CD4-positive, alpha-beta T cell treated with Interleukin-6 for 4 hours (primary cell): Measurements from ENCODE around the gene C11orf24.
"Not testable (repeated sequence)": the region's sequence is repeated elsewhere in the genome, so short reads cannot be mapped to it uniquely, and the experiment has no call there.

Experiments used
- DNase-seq: peaks from one replicate; pipeline ENCODE4 v3.0.0-alpha.2; 2020; ENCODE audit warnings: mixed read lengths

Gene C11orf24

GRCh38 chr11:68269414-68270081 is 2.2 kb downstream of the C11orf24 start:
- no peak for DNase-seq

GRCh38 chr11:68267881-68268240 is 3.9 kb downstream of the C11orf24 start:
- DNase-seq = no peak

GRCh38 chr11:68266936-68267880 is 4.6 kb downstream of the C11orf24 start:
- DNase-seq = no peak

GRCh38 chr11:68266121-68266891 is 5.5 kb downstream of the C11orf24 start:
- DNase-seq = no peak

- DNase-seq = no peak
Measured at GRCh38 chr11:68264741-68265540, 6.8 kb downstream of the C11orf24 start.

GRCh38 chr11:68264244-68264643 is 7.5 kb downstream of the C11orf24 start:
- no peak for DNase-seq

- DNase-seq = no peak
Measured at GRCh38 chr11:68263444-68264035, 8.2 kb downstream of the C11orf24 start.

GRCh38 chr11:68262544-68262827 is 9.3 kb downstream of the C11orf24 start:
- no peak for DNase-seq

- DNase-seq = no peak
Measured at GRCh38 chr11:68261749-68262543, 9.8 kb downstream of the C11orf24 start.

- DNase-seq = no peak
Measured at GRCh38 chr11:68261006-68261405, 10.8 kb downstream of the C11orf24 start.

GRCh38 chr11:68260484-68260883 is 11.3 kb downstream of the C11orf24 start:
- no peak for DNase-seq

GRCh38 chr11:68259122-68259959 is 12.4 kb downstream of the C11orf24 start:
- no peak for DNase-seq

- no peak for DNase-seq
Measured at GRCh38 chr11:68258363-68258765, 13.4 kb downstream of the C11orf24 start.

- DNase-seq = peak; percentile 97
Measured at GRCh38 chr11:68257477-68258362, 14.1 kb downstream of the C11orf24 start.

- no peak for DNase-seq
Measured at GRCh38 chr11:68256331-68256741, 15.4 kb downstream of the C11orf24 start.

GRCh38 chr11:68255526-68255925 is 16.2 kb downstream of the C11orf24 start:
- no peak for DNase-seq

- DNase-seq = no peak
Measured at GRCh38 chr11:68254421-68254820, 17.4 kb downstream of the C11orf24 start.

- no peak for DNase-seq
Measured at GRCh38 chr11:68251765-68252164, 20.0 kb downstream of the C11orf24 start.

GRCh38 chr11:68244912-68245311 is 26.9 kb downstream of the C11orf24 start:
- not testable (repeated sequence) for DNase-seq
